Body of pancreas (tissue), 4 donors: ENCODE data around the gene ANKRD18A.

ENCODE experiments used
- CTCF ChIP-seq, 7 experiments: fragments of 450-650 bp in 4 of 7; fragments of 200-600 bp in 3 of 7; sonication (generic) in 3 of 7; IDR thresholded peaks; one replicate each; pipeline ENCODE4 v1.5.1; 2016 to 2019; ENCODE audit warnings: antibody characterized with exemption in 7 of 7
- POLR2A ChIP-seq, 3 donors: fragments of 450-650 bp; IDR thresholded peaks; one replicate each; pipeline ENCODE4 v1.6.1; 2016; ENCODE audit warnings: antibody characterized with exemption in 3 of 3, mild to moderate bottlenecking in 2 of 3

GRCh38 chr9:38643815-38644173 is 23.4 kb upstream of the ANKRD18A start:
- TF ChIP-seq CTCF (IDR thresholded peaks at IDR 0.05) = no peak
- TF ChIP-seq POLR2A (IDR thresholded peaks at IDR 0.05) = no peak
